Brain microvascular endothelial cell (primary cell): ENCODE data around the gene FAM3C.

Source experiments
- DNase-seq: peaks from one replicate; pipeline ENCODE4 v3.0.0-alpha.2; 2020
- H3K27ac ChIP-seq: fragments of 250-450 bp; sonication (Bioruptor Pico); 2 replicates; pipeline ENCODE4 v1.5.1; 2020; ENCODE audit warnings: mild to moderate bottlenecking, moderate library complexity
- H3K27me3 ChIP-seq: fragments of 250-450 bp; sonication (Bioruptor Pico); replicated peaks from 2 replicates; pipeline ENCODE4 v1.5.1; 2020; ENCODE audit warnings: mild to moderate bottlenecking
- H3K36me3 ChIP-seq: fragments of 250-450 bp; sonication (Bioruptor Pico); replicated peaks from 2 replicates; pipeline ENCODE4 v1.5.1; 2020; ENCODE audit warnings: mild to moderate bottlenecking
- H3K4me3 ChIP-seq: 2 replicates; pipeline ENCODE4 v1.5.1; 2011; ENCODE audit warnings: low read depth, mild to moderate bottlenecking, control low read depth, low read length, moderate library complexity
- in situ Hi-C: cut with HindIII; loops from 2 replicates; pipeline ENCODE4 v1.10.0; 2017; ENCODE audit warnings: low sequenced_read_pairs, low pct_ligation_motif_present
- TF ChIP-seq, protein P1 (sequence below): IDR thresholded peaks from 2 replicates; pipeline ENCODE4 v1.5.1; 2011; ENCODE audit warnings: low read depth, mild to moderate bottlenecking, moderate library complexity, low read length, control low read depth, inconsistent platforms; ENCODE audit errors: missing control alignments

FAM3C gene

GRCh38 chr7:121360564-121360963 is 35.5 kb downstream of the FAM3C start:
- no peak overlapping the region for H3K4me3 ChIP-seq
- peaks cover 51% of the 10 kb centered on the region for H3K36me3 ChIP-seq
- no peak overlapping the region for H3K27ac ChIP-seq
- TF ChIP-seq, protein P1, sequence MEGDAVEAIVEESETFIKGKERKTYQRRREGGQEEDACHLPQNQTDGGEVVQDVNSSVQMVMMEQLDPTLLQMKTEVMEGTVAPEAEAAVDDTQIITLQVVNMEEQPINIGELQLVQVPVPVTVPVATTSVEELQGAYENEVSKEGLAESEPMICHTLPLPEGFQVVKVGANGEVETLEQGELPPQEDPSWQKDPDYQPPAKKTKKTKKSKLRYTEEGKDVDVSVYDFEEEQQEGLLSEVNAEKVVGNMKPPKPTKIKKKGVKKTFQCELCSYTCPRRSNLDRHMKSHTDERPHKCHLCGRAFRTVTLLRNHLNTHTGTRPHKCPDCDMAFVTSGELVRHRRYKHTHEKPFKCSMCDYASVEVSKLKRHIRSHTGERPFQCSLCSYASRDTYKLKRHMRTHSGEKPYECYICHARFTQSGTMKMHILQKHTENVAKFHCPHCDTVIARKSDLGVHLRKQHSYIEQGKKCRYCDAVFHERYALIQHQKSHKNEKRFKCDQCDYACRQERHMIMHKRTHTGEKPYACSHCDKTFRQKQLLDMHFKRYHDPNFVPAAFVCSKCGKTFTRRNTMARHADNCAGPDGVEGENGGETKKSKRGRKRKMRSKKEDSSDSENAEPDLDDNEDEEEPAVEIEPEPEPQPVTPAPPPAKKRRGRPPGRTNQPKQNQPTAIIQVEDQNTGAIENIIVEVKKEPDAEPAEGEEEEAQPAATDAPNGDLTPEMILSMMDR: no peak
- no peaks in the 10 kb centered on the region for H3K27me3 ChIP-seq
- DNase-seq: no peak
- in situ Hi-C loops: loop anchor here (25.0 kb wide), 1 partner anchor 177 kb away; no protein-coding TSS in a partner anchor

DNA sequence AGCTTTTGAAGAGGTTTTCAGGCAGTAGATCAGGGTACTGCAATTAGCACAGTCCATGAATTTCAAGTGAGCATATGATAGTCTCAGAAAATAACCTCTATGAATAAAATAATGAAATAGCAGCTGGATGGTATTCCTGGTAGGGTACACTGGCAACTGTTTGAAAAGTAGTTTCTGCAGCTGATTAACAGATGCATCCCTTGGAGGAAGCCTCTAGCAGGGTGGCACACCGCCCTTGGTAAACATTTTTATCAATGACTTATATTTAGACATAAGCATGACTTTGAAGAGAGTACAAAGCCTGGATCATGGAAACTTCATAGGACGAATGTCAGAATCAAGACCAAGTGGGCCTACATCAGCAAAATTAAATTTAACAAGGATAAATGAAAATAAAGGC is 40.5 kb downstream of the FAM3C start:
- in situ Hi-C loops: loop anchor here (25.0 kb wide), 1 partner anchor 182 kb away; no protein-coding TSS in a partner anchor
- no peak overlapping the region for H3K27ac ChIP-seq
- DNase-seq: no peak
- TF ChIP-seq, protein P1: no peak
- H3K36me3 ChIP-seq: peaks cover 60% of the 10 kb centered on the region
- H3K27me3 ChIP-seq: no peaks in the 10 kb centered on the region
- no peak overlapping the region for H3K4me3 ChIP-seq

DNA sequence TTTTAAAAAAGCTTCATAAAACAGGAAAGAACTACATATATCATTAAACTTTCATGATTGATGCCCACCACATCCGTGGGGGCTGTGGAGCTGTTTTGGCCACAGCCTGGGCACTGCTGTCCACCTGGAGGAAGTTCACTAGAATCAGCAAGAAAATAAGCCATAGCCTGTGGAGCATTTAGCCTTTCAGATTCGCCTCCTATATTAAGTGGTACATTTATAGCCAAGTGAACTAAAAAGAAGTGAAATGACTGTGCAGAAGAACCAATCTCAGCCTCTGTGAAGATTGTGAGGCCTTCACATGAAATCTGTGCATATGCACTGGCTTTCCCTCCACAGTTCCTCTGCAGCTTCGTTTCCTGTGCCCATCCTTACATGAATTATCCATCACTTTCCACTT is 43.8 kb downstream of the FAM3C start:
- TF ChIP-seq, protein P1: no peak
- no peaks in the 10 kb centered on the region for H3K27me3 ChIP-seq
- no peak for DNase-seq
- no peak overlapping the region for H3K4me3 ChIP-seq
- H3K36me3 ChIP-seq: peaks cover 41% of the 10 kb centered on the region
- in situ Hi-C loops: loop anchor here (25.0 kb wide), 1 partner anchor 185 kb away; no protein-coding TSS in a partner anchor
- no peak overlapping the region for H3K27ac ChIP-seq

DNA sequence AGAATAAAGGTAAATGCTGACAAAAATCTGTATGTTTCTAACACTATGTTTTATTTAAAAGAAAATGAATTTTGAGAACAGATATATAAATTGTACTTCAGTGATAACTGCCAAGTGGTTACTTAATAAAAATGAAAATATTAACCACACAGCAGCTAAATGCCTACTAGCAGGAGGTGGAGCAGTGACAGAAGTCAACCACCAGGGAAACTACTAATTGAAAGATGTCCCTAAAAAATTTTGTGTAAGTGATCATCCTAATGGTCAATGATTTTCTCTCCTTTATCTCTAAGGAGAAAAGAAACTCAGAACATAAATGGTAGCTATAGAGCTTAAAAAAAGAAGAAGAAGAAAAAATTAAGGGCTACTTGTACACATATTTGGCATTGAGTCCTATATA is 44.4 kb downstream of the FAM3C start:
- in situ Hi-C loops: loop anchor here (25.0 kb wide), 1 partner anchor 186 kb away; no protein-coding TSS in a partner anchor
- peaks cover 41% of the 10 kb centered on the region for H3K36me3 ChIP-seq
- no peak overlapping the region for H3K4me3 ChIP-seq
- H3K27ac ChIP-seq: no peak overlapping the region
- H3K27me3 ChIP-seq: no peaks in the 10 kb centered on the region
- TF ChIP-seq, protein P1: peak; percentile 29
- DNase-seq: no peak

- TF ChIP-seq, protein P1: no peak
These were observed 51.6 kb downstream of the FAM3C start for GRCh38 chr7:121344497-121344896.

DNA sequence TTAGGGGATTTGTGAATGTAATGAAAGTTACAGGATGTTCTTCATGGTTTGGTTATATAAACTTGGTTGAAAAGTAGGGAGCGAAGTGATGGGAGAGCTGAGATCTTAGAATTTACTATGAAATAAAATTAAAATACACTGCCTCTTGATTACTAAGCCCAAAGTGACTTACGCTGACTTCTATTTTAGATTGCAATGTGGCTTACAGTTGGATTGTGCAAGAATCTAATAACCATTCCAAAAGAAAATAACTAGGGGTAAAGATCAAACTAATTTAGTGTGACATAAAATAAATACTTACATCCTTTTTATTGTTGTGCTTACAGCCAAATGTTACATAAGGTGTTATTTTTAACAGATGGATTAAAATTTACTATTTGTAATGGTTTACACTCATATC is 52.0 kb downstream of the FAM3C start:
- no peaks in the 10 kb centered on the region for H3K27me3 ChIP-seq
- DNase-seq: no peak
- H3K27ac ChIP-seq: no peak overlapping the region
- H3K36me3 ChIP-seq: peaks cover 15% of the 10 kb centered on the region
- TF ChIP-seq, protein P1: no peak
- no peak overlapping the region for H3K4me3 ChIP-seq
- in situ Hi-C loops: loop anchor here (25.0 kb wide), 2 partner anchors 207 to 357 kb away; partner anchors contain the start of gene CPED1

More at GRCh38 chr7:121344497-121344896, 51.6 kb downstream of the FAM3C start:
- DNase-seq: no peak
- H3K27ac ChIP-seq: no peak overlapping the region
- H3K27me3 ChIP-seq: no peaks in the 10 kb centered on the region
- no peak overlapping the region for H3K4me3 ChIP-seq
- peaks cover 15% of the 10 kb centered on the region for H3K36me3 ChIP-seq
- in situ Hi-C loops: loop anchor here (25.0 kb wide), 2 partner anchors 207 to 357 kb away; partner anchors contain the start of gene CPED1
